Adrenal gland (tissue), 12 donors: Measurements from ENCODE around the gene CRK. TPM values are rescaled to one million over a fixed set of nuclear protein-coding genes. Genes with fewer than 3 reads are reported as not detected.
A peak's percentile ranks its signal among the peaks of the same experiment; 100 is the strongest.

Experiments used
- DNase-seq, 7 donors: peaks; one replicate each; pipeline ENCODE4 v3.0.0-alpha.2; 2019 to 2020
- H3K27ac ChIP-seq, 5 donors: fragments of 200-600 bp; sonication (generic) in 4 of 5; 1 replicate in 3 of 5; 2 replicates in 2 of 5; pipeline versions ENCODE4 v1.5.1 to v1.8.0; 2016 to 2020; ENCODE audit warnings: mild to moderate bottlenecking in 1 of 5
- H3K27me3 ChIP-seq: fragments of 200-600 bp; 2 replicates; pipeline ENCODE4 v1.8.0; 2021
- H3K36me3 ChIP-seq, 2 donors: fragments of 200-600 bp; replicated peaks in 1 of 2; 1 replicate in 1 of 2; 2 replicates in 1 of 2; pipeline versions ENCODE4 v1.5.1 to v1.8.0; 2018 to 2022
- H3K4me1 ChIP-seq, 2 donors: fragments of 200-600 bp; replicated peaks in 1 of 2; 1 replicate in 1 of 2; 2 replicates in 1 of 2; pipeline versions ENCODE4 v1.5.1 to v1.8.0; 2018 to 2021
- H3K4me3 ChIP-seq, 4 donors: fragments of 200-600 bp; sonication (generic) in 3 of 4; one replicate each; pipeline ENCODE4 v1.5.1; 2016 to 2018
- H3K9me3 ChIP-seq, 3 donors: fragments of 200-600 bp; sonication (generic) in 1 of 3; replicated peaks in 1 of 3; 1 replicate in 2 of 3; 2 replicates in 1 of 3; pipeline versions ENCODE4 v1.5.1 to v1.8.0; 2016 to 2021
- POLR2A ChIP-seq, 2 donors: fragments of 450-650 bp; IDR thresholded peaks; one replicate each; pipeline ENCODE4 v1.6.1; 2017; ENCODE audit warnings: antibody characterized with exemption in 2 of 2, mild to moderate bottlenecking in 2 of 2, moderate library complexity in 1 of 2
- WGBS, 4 donors: extraction: QIAGEN DNeasy Blood & Tissue Kit in 2 of 4; methylation state at CpG; one replicate each; pipeline versions ENCODE4 v1.1.5 to v1.1.7; 2013 to 2017; 5-methylcytosine and 5-hydroxymethylcytosine counted together
- intact Hi-C, 2 donors: fragments of 100-400 bp; cut with DNase I; formaldehyde crosslinking; loops; one replicate each; pipeline versions ENCODE4 v1.14.1 to v1.15.0; 2022 to 2023
- polyA plus RNA-seq, 3 donors: library from polyadenylated mRNA; stranded (reverse); fragments of 200-250 nt in 2 of 3; fragments of 350-450 nt in 1 of 3; fragmentation: Illumina TruSeq in 1 of 3; extraction: RNeasy Lipid Tissue Mini Kit (QIAGEN cat#74804) in 1 of 3; gene quantifications; one replicate each; pipeline ENCODE4 v1.2.3, GENCODE V29; 2013 to 2014
- total RNA-seq, 9 donors: library from RNA; depleted of rRNA in 4 of 9; stranded (reverse); fragments of >200 nt in 4 of 9; fragments of 120-200 nt in 1 of 9; fragmentation: NEBNext Ultra II Directional in 1 of 9; extraction: Animal tissue kit (Norgen Biotek cat#: 25700) in 1 of 9; gene quantifications; one replicate each; pipeline versions ENCODE4 v1.1.0 to v1.2.4, GENCODE V29; 2013 to 2023
- TF ChIP-seq, protein P1 (sequence below), 6 experiments: fragments of 450-650 bp in 4 of 6; fragments of 200-600 bp in 2 of 6; sonication (generic) in 1 of 6; IDR thresholded peaks; 1 replicate in 5 of 6; 2 replicates in 1 of 6; pipeline versions ENCODE4 v1.5.1 to v1.8.0; 2016 to 2021; ENCODE audit warnings: antibody characterized with exemption in 6 of 6, mild to moderate bottlenecking in 2 of 6, moderate library complexity in 1 of 6
- donor health status: healthy with polysubstance abuse.
- donor health status: Bipolar disorder and iron deficiency.
- donor health status: DM: yes; HTN: yes; CAD: no.
- donor health status: DM: no; HTN: no; CAD: no.
- donor health status: DM: no; HTN: no; CAD: no.
- donor health status: DM: yes; HTN: yes; CAD: no.

The CRK gene
- total and polyA plus RNA-seq, 12 donors: 20.3 to 80.6 (median 58.5) TPM

- no peak overlapping the region for H3K27ac ChIP-seq
- no peak overlapping the region for H3K4me3 ChIP-seq
- no peak for DNase-seq
- TF ChIP-seq, protein P1, sequence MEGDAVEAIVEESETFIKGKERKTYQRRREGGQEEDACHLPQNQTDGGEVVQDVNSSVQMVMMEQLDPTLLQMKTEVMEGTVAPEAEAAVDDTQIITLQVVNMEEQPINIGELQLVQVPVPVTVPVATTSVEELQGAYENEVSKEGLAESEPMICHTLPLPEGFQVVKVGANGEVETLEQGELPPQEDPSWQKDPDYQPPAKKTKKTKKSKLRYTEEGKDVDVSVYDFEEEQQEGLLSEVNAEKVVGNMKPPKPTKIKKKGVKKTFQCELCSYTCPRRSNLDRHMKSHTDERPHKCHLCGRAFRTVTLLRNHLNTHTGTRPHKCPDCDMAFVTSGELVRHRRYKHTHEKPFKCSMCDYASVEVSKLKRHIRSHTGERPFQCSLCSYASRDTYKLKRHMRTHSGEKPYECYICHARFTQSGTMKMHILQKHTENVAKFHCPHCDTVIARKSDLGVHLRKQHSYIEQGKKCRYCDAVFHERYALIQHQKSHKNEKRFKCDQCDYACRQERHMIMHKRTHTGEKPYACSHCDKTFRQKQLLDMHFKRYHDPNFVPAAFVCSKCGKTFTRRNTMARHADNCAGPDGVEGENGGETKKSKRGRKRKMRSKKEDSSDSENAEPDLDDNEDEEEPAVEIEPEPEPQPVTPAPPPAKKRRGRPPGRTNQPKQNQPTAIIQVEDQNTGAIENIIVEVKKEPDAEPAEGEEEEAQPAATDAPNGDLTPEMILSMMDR (IDR thresholded peaks at IDR 0.05): no peak
- TF ChIP-seq POLR2A (IDR thresholded peaks at IDR 0.05): no peak
- H3K36me3 ChIP-seq: no peaks in the 10 kb centered on the region
- H3K9me3 ChIP-seq: no peaks in the 10 kb centered on the region
- intact Hi-C loops: no loop called here
- 91 to 99% (median 97%) methylated on average over 4 of the region's 4 CpGs for WGBS, 4 donors
- no peaks in the 10 kb centered on the region for H3K27me3 ChIP-seq
- H3K4me1 ChIP-seq: peaks cover 11 to 14% of the 10 kb centered on the region in 2 donors
Observed at GRCh38 chr17:1442187-1442586, 13.8 kb downstream of the CRK start.

DNA sequence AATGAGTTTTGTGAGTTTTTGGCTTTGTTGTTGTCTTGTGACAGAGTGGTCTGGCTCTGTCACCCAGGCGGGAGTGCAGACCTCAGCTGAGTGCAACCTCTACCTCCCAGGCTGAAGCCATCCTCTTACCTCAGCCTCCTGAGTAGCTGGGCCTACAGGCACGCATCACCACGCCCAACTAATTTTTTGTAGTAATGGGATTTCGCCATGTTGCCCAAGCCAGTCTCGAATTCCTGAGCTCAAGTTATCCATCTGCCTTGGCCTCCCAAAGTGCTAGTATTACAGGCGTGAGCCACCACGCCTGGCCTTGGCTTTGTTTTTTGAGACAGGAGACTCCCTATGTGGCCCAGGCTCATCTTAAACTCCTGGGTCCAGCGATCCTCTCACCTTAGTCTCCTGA lies 15.1 kb downstream of the CRK start:
- WGBS, 4 donors: 91 to 97% (median 93%) methylated on average over 8 of the region's 8 CpGs
- Histone ChIP-seq H3K4me3 (no peak overlapping the region), H3K27me3 (no peaks in the 10 kb centered on the region), H3K36me3 (peaks cover 0 to 12% of the 10 kb centered on the region in 2 donors), H3K4me1 (peaks cover 11 to 14% of the 10 kb centered on the region in 2 donors), H3K27ac (peak overlapping the region in 1 of 5 donors; percentile 9), H3K9me3 (no peaks in the 10 kb centered on the region)
- TF ChIP-seq, protein P1 (IDR thresholded peaks at IDR 0.05): no peak
- no peak for TF ChIP-seq POLR2A (IDR thresholded peaks at IDR 0.05)
- intact Hi-C loops: no loop called here
- DNase-seq: no peak

GRCh38 chr17:1438593-1439083 lies 17.4 kb downstream of the CRK start:
- Histone ChIP-seq H3K4me1 (peaks cover 11 to 36% of the 10 kb centered on the region in 2 donors), H3K4me3 (peak overlapping the region in 1 of 4 donors; percentile 16), H3K36me3 (peaks cover 0 to 24% of the 10 kb centered on the region in 2 donors), H3K9me3 (no peaks in the 10 kb centered on the region), H3K27ac (peak overlapping the region in 4 of 5 donors; percentile 7 to 83 (median 71)), H3K27me3 (no peaks in the 10 kb centered on the region)
- peak in 5 of 7 donors; percentile 46 to 76 (median 56) for DNase-seq
- peak in 1 of 2 donors; percentile 50 for TF ChIP-seq POLR2A (IDR thresholded peaks at IDR 0.05)
- TF ChIP-seq, protein P1 (IDR thresholded peaks at IDR 0.05): no peak
- intact Hi-C loops: no loop called here
- 42 to 69% (median 53%) methylated on average over 8 to 11 of the region's 11 CpGs for WGBS, 4 donors

DNA sequence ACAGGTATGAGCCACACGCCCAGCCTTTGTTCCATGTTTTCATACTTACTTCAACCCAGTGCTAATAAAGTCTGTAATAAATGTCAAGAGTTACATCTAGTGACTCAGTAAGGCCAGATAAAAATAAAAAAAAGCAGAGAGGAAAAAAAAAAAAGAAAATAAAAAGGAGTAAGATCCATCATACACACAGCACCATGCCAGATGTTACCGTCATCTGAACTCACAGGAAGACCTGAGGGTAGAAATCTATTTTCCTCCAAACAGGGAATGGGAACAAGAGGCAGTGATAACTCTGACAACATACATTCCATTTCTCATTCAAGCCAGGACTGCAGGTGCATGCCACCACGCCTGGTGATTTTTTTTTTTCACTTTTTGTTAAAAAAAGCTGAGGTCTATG lies 20.7 kb downstream of the CRK start:
- Histone ChIP-seq H3K27me3 (no peaks in the 10 kb centered on the region), H3K4me1 (peaks cover 23 to 48% of the 10 kb centered on the region in 2 donors), H3K36me3 (peaks cover 0 to 24% of the 10 kb centered on the region in 2 donors), H3K9me3 (no peaks in the 10 kb centered on the region), H3K27ac (peak overlapping the region in 3 of 5 donors; percentile 25 to 58 (median 47)), H3K4me3 (no peak overlapping the region)
- whole genome bisulfite sequencing, 4 donors: 62 to 82% (median 73%) methylated on average over 3 of the region's 3 CpGs
- DNase-seq: peak in 3 of 7 donors; percentile 38 to 53 (median 50)
- intact Hi-C loops: no loop called here
- TF ChIP-seq POLR2A (IDR thresholded peaks at IDR 0.05): no peak
- TF ChIP-seq, protein P1 (IDR thresholded peaks at IDR 0.05): no peak
